ENCODE results near the gene SH3RF1.

- TF ChIP-seq EP300 (IDR thresholded peaks at IDR 0.05; ENCODE audit: borderline replicate concordance in 1 of 2, control insufficient read depth in 1 of 2, low read depth in 2 of 2, low read length in 2 of 2) (no peak), BACH1 (IDR thresholded peaks at IDR 0.05; ENCODE audit: borderline replicate concordance) (no peak), IRF4 (IDR thresholded peaks at IDR 0.05; ENCODE audit: low read depth, low read length) (no peak), MAX (IDR thresholded peaks at IDR 0.05; ENCODE audit: low read depth, low read length) (no peak)
- TF ChIP-seq, protein P1, sequence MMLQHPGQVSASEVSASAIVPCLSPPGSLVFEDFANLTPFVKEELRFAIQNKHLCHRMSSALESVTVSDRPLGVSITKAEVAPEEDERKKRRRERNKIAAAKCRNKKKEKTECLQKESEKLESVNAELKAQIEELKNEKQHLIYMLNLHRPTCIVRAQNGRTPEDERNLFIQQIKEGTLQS (IDR thresholded peaks at IDR 0.05; ENCODE audit: borderline replicate concordance, extremely low read depth, low read depth, low read length), result no peak
Observed at GRCh38 chr4:169248645-169249044, 22.1 kb downstream of the SH3RF1 start.

Measured in GM12878 (cell line).